Kidney (tissue), 14 donors: ENCODE measurements around the gene COX6B2. TPM values are rescaled to one million over a fixed set of nuclear protein-coding genes. Genes with fewer than 3 reads are reported as not detected.
A peak's percentile ranks its signal among the peaks of the same experiment; 100 is the strongest.

ENCODE experiments used
- DNase-seq, 5 donors: peaks; one replicate each; pipeline ENCODE4 v3.0.0-alpha.2; 2013 to 2020
- FAIRE-seq: peaks from 2 replicates; lab custom pipeline; 2012; peaks lifted over from hg19 to GRCh38; lab: Jason Lieb, UNC
- H3K27ac ChIP-seq, 2 donors: one replicate each; pipeline ENCODE4 v1.7.0; 2013; ENCODE audit warnings: low read depth in 2 of 2, low read length in 2 of 2, inconsistent platforms in 1 of 2
- H3K27me3 ChIP-seq: one replicate; pipeline ENCODE4 v1.7.1; 2013; ENCODE audit warnings: low read length, inconsistent platforms; ENCODE audit not compliant: control insufficient read depth, insufficient read depth
- H3K36me3 ChIP-seq, 3 donors: one replicate each; pipeline versions ENCODE4 v1.7.0 to v1.7.1; 2013; ENCODE audit warnings: low read length in 3 of 3, control low read depth in 1 of 3, inconsistent platforms in 1 of 3; ENCODE audit not compliant: insufficient read depth in 3 of 3, control insufficient read depth in 2 of 3
- H3K4me1 ChIP-seq, 3 donors: one replicate each; pipeline versions ENCODE4 v1.7.0 to v1.7.1; 2013; ENCODE audit warnings: low read length in 3 of 3, inconsistent platforms in 1 of 3, low read depth in 1 of 3; ENCODE audit not compliant: control insufficient read depth in 2 of 3, insufficient read depth in 2 of 3
- H3K4me3 ChIP-seq, 3 donors: one replicate each; pipeline versions ENCODE4 v1.7.0 to v1.8.1; 2013; ENCODE audit warnings: low read length in 3 of 3, control low read depth in 1 of 3, inconsistent platforms in 1 of 3
- H3K9ac ChIP-seq, 3 donors: one replicate each; pipeline versions ENCODE4 v1.7.0 to v1.7.1; 2013; ENCODE audit warnings: low read length in 3 of 3, control low read depth in 1 of 3, inconsistent platforms in 1 of 3
- H3K9me3 ChIP-seq, 3 donors: one replicate each; pipeline versions ENCODE4 v1.7.0 to v1.7.1; 2013; ENCODE audit warnings: low read length in 3 of 3, control low read depth in 1 of 3, inconsistent platforms in 1 of 3; ENCODE audit not compliant: control insufficient read depth in 2 of 3, insufficient read depth in 1 of 3
- CTCF ChIP-seq: IDR thresholded peaks from 3 replicates; pipeline ENCODE4 v1.5.1; 2012; ENCODE audit warnings: mild to moderate bottlenecking, moderate library complexity, borderline replicate concordance; ENCODE audit not compliant: insufficient read depth; ENCODE audit errors: extremely low read depth
- intact Hi-C: fragments of 100-400 bp; cut with DNase I; formaldehyde crosslinking; loops from one replicate; pipeline ENCODE4 v1.11.1; 2022
- polyA plus RNA-seq: library from polyadenylated mRNA; stranded (reverse); fragments of 350-450 nt; fragmentation: Illumina TruSeq; extraction: RNeasy Lipid Tissue Mini Kit (QIAGEN cat#74804); gene quantifications from one replicate; pipeline ENCODE4 v1.2.3, GENCODE V29; 2014; ENCODE audit warnings: low read depth, low replicate concordance; ENCODE audit not compliant: insufficient read depth
- total RNA-seq: library from RNA; stranded (reverse); fragmentation: NEBNext Ultra II Directional; extraction: Animal tissue kit (Norgen Biotek cat#: 25700); gene quantifications from one replicate; pipeline ENCODE4 v1.2.1, GENCODE V29; 2021
- donor health status: control.
- donor health status: control.
- donor health status: control.
- donor health status: control.
- donor health status: control.
- donor health status: DM: yes; HTN: yes; CAD: no.
- donor health status: Normal renal cell carcinoma (clear cell type).

The COX6B2 gene
- total and polyA plus RNA-seq, 2 donors from 2014 or later: 0.62 to 3.8 TPM

GRCh38 chr19:55304279-55304978 lies 50.1 kb downstream of the COX6B2 start:
- FAIRE-seq (no peak), DNase-seq (peak in 2 of 5 donors; percentile 48 to 50)
- Histone ChIP-seq H3K4me3 (no peak overlapping the region), H3K9ac (no peak overlapping the region), H3K4me1 (no peaks in the 10 kb centered on the region), H3K27me3 (no peaks in the 10 kb centered on the region), H3K9me3 (no peaks in the 10 kb centered on the region), H3K27ac (no peak overlapping the region), H3K36me3 (peaks cover 0 to 2% (median 0%) of the 10 kb centered on the region in 3 donors)
- TF ChIP-seq CTCF: no peak
- intact Hi-C loops: no loop called here

GRCh38 chr19:55303477-55303876 lies 51.0 kb downstream of the COX6B2 start:
- Histone ChIP-seq H3K9ac (no peak overlapping the region), H3K27ac (no peak overlapping the region), H3K4me3 (no peak overlapping the region), H3K27me3 (no peaks in the 10 kb centered on the region), H3K9me3 (no peaks in the 10 kb centered on the region), H3K4me1 (no peaks in the 10 kb centered on the region), H3K36me3 (peaks cover 0 to 2% (median 0%) of the 10 kb centered on the region in 3 donors)
- FAIRE-seq (no peak), DNase-seq (peak in 1 of 5 donors; percentile 30)
- no peak for TF ChIP-seq CTCF
- intact Hi-C loops: no loop called here

- Histone ChIP-seq H3K36me3 (peaks cover 0 to 2% (median 0%) of the 10 kb centered on the region in 3 donors), H3K4me1 (no peaks in the 10 kb centered on the region), H3K4me3 (peak overlapping the region in 1 of 3 donors; percentile 55), H3K9me3 (no peaks in the 10 kb centered on the region), H3K27me3 (no peaks in the 10 kb centered on the region), H3K27ac (no peak overlapping the region), H3K9ac (peak overlapping the region in 1 of 3 donors; percentile 61)
- no peak for TF ChIP-seq CTCF
- no peak for FAIRE-seq
- peak in 1 of 5 donors; percentile 64 for DNase-seq
- intact Hi-C loops: no loop called here
Observed at GRCh38 chr19:55302318-55302703, 52.2 kb downstream of the COX6B2 start.
